ENCODE results near the gene ZNF425.

DNA sequence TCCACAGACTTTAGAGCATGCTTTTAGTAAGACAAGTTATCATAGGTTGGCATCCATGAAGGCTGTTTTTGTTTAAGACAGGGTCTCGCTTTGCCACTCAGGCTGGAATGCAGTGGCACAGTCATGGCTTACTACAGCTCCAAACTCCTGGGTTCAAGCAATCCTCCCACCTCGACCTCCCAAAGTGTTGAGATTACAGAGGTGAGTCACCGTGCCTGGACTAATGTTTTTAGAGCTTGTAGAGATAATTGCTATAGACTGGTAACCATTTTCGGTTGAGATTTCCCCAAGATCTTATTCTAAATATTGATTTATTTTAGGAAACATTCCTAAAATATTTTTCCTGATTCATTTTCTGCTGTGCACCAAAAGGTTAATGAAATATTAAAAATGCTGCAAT is 15.8 kb upstream of the ZNF425 start:
- TF ChIP-seq, protein P1, sequence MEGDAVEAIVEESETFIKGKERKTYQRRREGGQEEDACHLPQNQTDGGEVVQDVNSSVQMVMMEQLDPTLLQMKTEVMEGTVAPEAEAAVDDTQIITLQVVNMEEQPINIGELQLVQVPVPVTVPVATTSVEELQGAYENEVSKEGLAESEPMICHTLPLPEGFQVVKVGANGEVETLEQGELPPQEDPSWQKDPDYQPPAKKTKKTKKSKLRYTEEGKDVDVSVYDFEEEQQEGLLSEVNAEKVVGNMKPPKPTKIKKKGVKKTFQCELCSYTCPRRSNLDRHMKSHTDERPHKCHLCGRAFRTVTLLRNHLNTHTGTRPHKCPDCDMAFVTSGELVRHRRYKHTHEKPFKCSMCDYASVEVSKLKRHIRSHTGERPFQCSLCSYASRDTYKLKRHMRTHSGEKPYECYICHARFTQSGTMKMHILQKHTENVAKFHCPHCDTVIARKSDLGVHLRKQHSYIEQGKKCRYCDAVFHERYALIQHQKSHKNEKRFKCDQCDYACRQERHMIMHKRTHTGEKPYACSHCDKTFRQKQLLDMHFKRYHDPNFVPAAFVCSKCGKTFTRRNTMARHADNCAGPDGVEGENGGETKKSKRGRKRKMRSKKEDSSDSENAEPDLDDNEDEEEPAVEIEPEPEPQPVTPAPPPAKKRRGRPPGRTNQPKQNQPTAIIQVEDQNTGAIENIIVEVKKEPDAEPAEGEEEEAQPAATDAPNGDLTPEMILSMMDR (conservative IDR thresholded peaks at IDR 0.05), result no peak
- TF ChIP-seq EZH2 (IDR thresholded peaks at IDR 0.05; ENCODE audit: low read depth), result no peak
